HepG2 (cell line): ENCODE results near the gene ATP6V1F. TPM values are rescaled to one million over a fixed set of nuclear protein-coding genes. Genes with fewer than 3 reads are reported as not detected.

Experiments
- ATAC-seq: fragments of 200-7000 bp; cut with Tn5 transposase; 3 replicates; pipeline ENCODE4 v1.9.1; 2020; ENCODE audit warnings: mild to moderate bottlenecking, moderate library complexity
- BruUV-seq: library from RNA; stranded (reverse); fragments of 400-500 nt; replicated peaks from 2 replicates; lab custom pipeline; 2021; lab: Mats Ljungman, UMichigan
- CTCF ChIA-PET: fragments of 300-600 bp; formaldehyde crosslinking; extraction: SDS; loops from one replicate; lab custom pipeline; 2021; ENCODE audit warnings: low total read pairs, inconsistent platforms, low intra/inter-chr PET ratio; lab: Yijun Ruan, JAX
- POLR2A ChIA-PET: fragments of 350-600 bp; sonication (Branson Sonifier 250); formaldehyde crosslinking; loops from one replicate; lab custom pipeline; 2020; ENCODE audit warnings: antibody characterized with exemption, inconsistent platforms; lab: Yijun Ruan, JAX
- DNase-seq: peaks from one replicate; pipeline ENCODE4 v3.0.0-alpha.2; 2015; ENCODE audit warnings: low spot score
- FAIRE-seq: peaks from 3 replicates; lab custom pipeline; 2011; peaks lifted over from hg19 to GRCh38; lab: Jason Lieb, UNC
- H2AFZ ChIP-seq: one replicate; pipeline ENCODE4 v1.6.1; 2011; ENCODE audit warnings: low read length, inconsistent platforms
- H3K27ac ChIP-seq: fragments of 300-600 bp; 3 replicates; pipeline ENCODE4 v1.8.0; 2011; ENCODE audit warnings: mixed run types, mild to moderate bottlenecking, mixed read lengths, low read length, inconsistent platforms; ENCODE audit not compliant: insufficient read depth; ENCODE audit errors: extremely low read length
- H3K27me3 ChIP-seq, 2 experiments: fragments of 200-600 bp in 1 of 2; 2 replicates in 1 of 2; 3 replicates in 1 of 2; pipeline versions ENCODE4 v1.6.0 to v1.8.0; 2011; ENCODE audit warnings: low read length in 2 of 2, mild to moderate bottlenecking in 2 of 2, moderate library complexity in 2 of 2, inconsistent platforms in 1 of 2; ENCODE audit not compliant: insufficient read depth in 2 of 2, control insufficient read depth in 1 of 2
- H3K36me3 ChIP-seq, 2 experiments: fragments of 200-600 bp in 1 of 2; replicated peaks in 1 of 2; 2 replicates in 1 of 2; 3 replicates in 1 of 2; pipeline versions ENCODE4 v1.5.1 to v1.8.0; 2011; ENCODE audit warnings: low read length in 2 of 2, inconsistent platforms in 1 of 2; ENCODE audit not compliant: insufficient read depth in 2 of 2, control insufficient read depth in 1 of 2
- H3K4me1 ChIP-seq: 2 replicates; pipeline ENCODE4 v1.5.1; 2012; ENCODE audit warnings: low read length, inconsistent platforms; ENCODE audit not compliant: insufficient read depth
- H3K4me2 ChIP-seq: 2 replicates; pipeline ENCODE4 v1.6.0; 2011; ENCODE audit warnings: low read depth, low read length, inconsistent platforms
- H3K4me3 ChIP-seq, 3 experiments: fragments of 200-600 bp in 1 of 3; sonication (generic), shearing (Covaris generic) in 1 of 3; replicated peaks in 1 of 3; 2 replicates each; pipeline ENCODE4 v1.5.1; 2011 to 2016; ENCODE audit warnings: low read length in 3 of 3, inconsistent platforms in 2 of 3, low read depth in 2 of 3, mild to moderate bottlenecking in 2 of 3, control low read depth in 1 of 3, mixed read lengths in 1 of 3; ENCODE audit not compliant: insufficient read depth in 1 of 3
- H3K79me2 ChIP-seq: one replicate; pipeline ENCODE4 v1.6.1; 2011; ENCODE audit warnings: low read length, inconsistent platforms; ENCODE audit not compliant: insufficient read depth
- H3K9ac ChIP-seq: 2 replicates; pipeline ENCODE4 v1.6.0; 2011; ENCODE audit warnings: mild to moderate bottlenecking, low read depth, low read length, inconsistent platforms; ENCODE audit not compliant: insufficient read depth
- H3K9me3 ChIP-seq: 2 replicates; pipeline ENCODE4 v1.5.1; 2012; ENCODE audit warnings: mild to moderate bottlenecking, low read length
- H4K20me1 ChIP-seq: 2 replicates; pipeline ENCODE4 v1.6.0; 2011; ENCODE audit warnings: inconsistent platforms, mild to moderate bottlenecking, low read length, moderate library complexity; ENCODE audit not compliant: insufficient read depth
- CBX2 ChIP-seq, 2 experiments: fragments of 200-600 bp in 1 of 2; sonication (generic); formaldehyde crosslinking in 1 of 2; IDR thresholded peaks; 2 replicates each; pipeline versions ENCODE4 v1.7.0 to v1.8.1; 2018 to 2022; ENCODE audit warnings: low read depth in 2 of 2, low read length in 1 of 2, mild to moderate bottlenecking in 1 of 2, missing genetic modification reagents in 1 of 2
- CHCHD3 ChIP-seq: sonication (generic); formaldehyde crosslinking; IDR thresholded peaks from 2 replicates; pipeline ENCODE4 v1.8.0; 2022; ENCODE audit warnings: mild to moderate bottlenecking, missing genetic modification reagents, moderate library complexity
- PLSCR1 ChIP-seq: sonication (generic); formaldehyde crosslinking; IDR thresholded peaks from 2 replicates; pipeline ENCODE4 v1.5.0; 2020; ENCODE audit warnings: missing genetic modification reagents, mild to moderate bottlenecking, borderline replicate concordance
- TBX2 ChIP-seq: sonication (generic); formaldehyde crosslinking; IDR thresholded peaks from 2 replicates; pipeline ENCODE4 v1.5.0; 2020; ENCODE audit warnings: missing genetic modification reagents, mild to moderate bottlenecking, borderline replicate concordance
- TEAD3 ChIP-seq: optimal IDR thresholded peaks from 2 replicates; pipeline ENCODE3; 2016; ENCODE audit warnings: borderline replicate concordance
- XRCC5 ChIP-seq: fragments of 200-400 bp; formaldehyde crosslinking; optimal IDR thresholded peaks from 2 replicates; pipeline ENCODE3; 2017; ENCODE audit warnings: mild to moderate bottlenecking, low read length
- WGBS: methylation state at CpG from one replicate; pipeline ENCODE4 v1.1.6; 2017; ENCODE audit warnings: low lambda C conversion rate; 5-methylcytosine and 5-hydroxymethylcytosine counted together
- in situ Hi-C: cut with HindIII; loops from 2 replicates; pipeline ENCODE4 v1.10.0; 2017; ENCODE audit warnings: low pct_unique_long_range_greater_than_20kb; ENCODE audit not compliant: extremely low pct_ligation_motif_present
- intact Hi-C: fragments of 100-400 bp; cut with micrococcal nuclease; formaldehyde crosslinking; loops from one replicate; pipeline ENCODE4 v1.10.0; 2022; ENCODE audit not compliant: unreplicated experiment
- polyA plus RNA-seq, 8 experiments: library from polyadenylated mRNA; depleted of rRNA in 3 of 8; stranded (reverse) in 7 of 8; unstranded in 1 of 8; fragments of >200 nt; fragmentation: Illumina TruSeq in 4 of 8; extraction: Trizol in 4 of 8; gene quantifications; 2 replicates each; pipeline versions ENCODE4 v1.2.1 to v1.2.3, GENCODE V29; 2011 to 2016; ENCODE audit warnings: low read depth in 4 of 8, missing spikeins in 1 of 8, mixed read lengths in 1 of 8; ENCODE audit not compliant: insufficient read depth in 1 of 8
- total RNA-seq, 5 experiments: library from RNA; depleted of rRNA; stranded (reverse); fragments of >200 nt; fragmentation: Illumina TruSeq; extraction: Trizol; gene quantifications; 2 replicates each; pipeline ENCODE4 v1.2.3, GENCODE V29; 2016; ENCODE audit warnings: low read depth in 1 of 5

Gene ATP6V1F
- total and polyA plus RNA-seq, 2 of the 13 experiments (the other 11 are each of a cell fraction or from before 2014, with no cell fraction given) = 87.2 to 132 TPM

- FAIRE-seq (no peak), DNase-seq (no peak)
- Histone ChIP-seq H3K9ac (no peak overlapping the region), H3K4me1 (peaks cover 2% of the 10 kb centered on the region), H3K79me2 (no peaks in the 10 kb centered on the region), H3K27ac (no peak overlapping the region), H3K27me3 (peaks cover 1 to 16% of the 10 kb centered on the region in 2 experiments; a peak in 4 of 5 replicates), H2AFZ (no peak overlapping the region), H3K4me2 (no peak overlapping the region)
- intact Hi-C loops = no loop called here
- CTCF ChIA-PET = no interaction called here
- WGBS = 52% methylated on average over 5 of the region's 6 CpGs
- no peak for TF ChIP-seq TEAD3
- TF ChIP-seq, all 625 proteins: peak for 0
- Histone ChIP-seq H3K36me3 (no peaks in the 10 kb centered on the region), H3K9me3 (no peaks in the 10 kb centered on the region), H4K20me1 (no peaks in the 10 kb centered on the region), H3K4me3 (no peak overlapping the region)
- no TSS peak for BruUV-seq
- no peak for ATAC-seq
- POLR2A ChIA-PET = no interaction called here
- in situ Hi-C loops = loop anchor here (25.0 kb wide), 1 partner anchor 457 kb away; no protein-coding TSS in a partner anchor
Observed at GRCh38 chr7:128894101-128894440, 31.4 kb downstream of the ATP6V1F start.

- TF ChIP-seq XRCC5 (no peak), CHCHD3 (CRISPR knock-in tag) (no peak), CBX2 (IDR thresholded peaks at IDR 0.05; ENCODE audit: low read depth, low read length) (no peak), CBX2 (CRISPR knock-in tag; IDR thresholded peaks at IDR 0.05; ENCODE audit: low read depth) (no peak), TBX2 (no peak), PLSCR1 (CRISPR knock-in tag) (no peak)
- ChIA-PET POLR2A (no interaction called here), CTCF (no interaction called here)
- H3K4me1 ChIP-seq = no peaks in the 10 kb centered on the region
- no peaks in the 10 kb centered on the region for H3K79me2 ChIP-seq
- DNase-seq = no peak
- H4K20me1 ChIP-seq = no peaks in the 10 kb centered on the region
- in situ Hi-C loops (loop anchor here (25.0 kb wide), 1 partner anchor 458 kb away; no protein-coding TSS in a partner anchor), intact Hi-C loops (no loop called here)
- no peaks in the 10 kb centered on the region for H3K36me3 ChIP-seq
- no peak for ATAC-seq
- peaks cover 8% of the 10 kb centered on the region for H3K9me3 ChIP-seq
- no peak overlapping the region for H2AFZ ChIP-seq
- WGBS = 17% methylated on average over 3 of the region's 3 CpGs
- no peak overlapping the region for H3K9ac ChIP-seq
- BruUV-seq = no TSS peak
- no peak overlapping the region for H3K27ac ChIP-seq
- no peak overlapping the region for H3K4me2 ChIP-seq
- peaks cover 1 to 7% of the 10 kb centered on the region in 2 experiments; a peak in 3 of 5 replicates for H3K27me3 ChIP-seq
- H3K4me3 ChIP-seq = no peak overlapping the region
- no peak for FAIRE-seq
Observed at GRCh38 chr7:128895320-128895719, 32.7 kb downstream of the ATP6V1F start.
